Heart right ventricle (tissue), 16 donors: ENCODE results near the gene ATG2B. TPM values are rescaled to one million over a fixed set of nuclear protein-coding genes. Genes with fewer than 3 reads are reported as not detected.

Experiments
- ATAC-seq, 8 donors: fragments of 200-7000 bp; cut with Tn5 transposase; one replicate each; pipeline ENCODE4 v1.9.1; 2020; ENCODE audit warnings: mild to moderate bottlenecking in 8 of 8, moderate library complexity in 8 of 8, moderate number of reproducible peaks in 1 of 8
- DNase-seq, 2 donors: peaks; one replicate each; pipeline ENCODE4 v3.0.0-alpha.2; 2020
- H3K27ac ChIP-seq, 10 donors: fragments of 200-600 bp; sonication (generic) in 2 of 10; one replicate each; pipeline versions ENCODE4 v1.5.0 to v1.8.0; 2020 to 2022; ENCODE audit warnings: mild to moderate bottlenecking in 3 of 10
- H3K27me3 ChIP-seq, 7 donors: fragments of 200-600 bp; one replicate each; pipeline ENCODE4 v1.8.0; 2021 to 2022; ENCODE audit warnings: mild to moderate bottlenecking in 2 of 7
- H3K36me3 ChIP-seq, 9 donors: fragments of 200-600 bp; sonication (generic) in 1 of 9; one replicate each; pipeline versions ENCODE4 v1.5.0 to v1.8.0; 2020 to 2022; ENCODE audit warnings: mild to moderate bottlenecking in 2 of 9
- H3K4me1 ChIP-seq, 9 donors: fragments of 200-600 bp; sonication (generic) in 1 of 9; one replicate each; pipeline versions ENCODE4 v1.5.0 to v1.8.0; 2020 to 2022; ENCODE audit warnings: mild to moderate bottlenecking in 4 of 9
- H3K4me3 ChIP-seq, 10 donors: fragments of 200-600 bp; sonication (generic) in 2 of 10; one replicate each; pipeline versions ENCODE4 v1.5.0 to v1.8.0; 2020 to 2022; ENCODE audit warnings: mild to moderate bottlenecking in 7 of 10, moderate library complexity in 2 of 10
- H3K9me3 ChIP-seq, 11 donors: fragments of 200-600 bp in 10 of 11; sonication (generic) in 2 of 11; one replicate each; pipeline versions ENCODE4 v1.5.0 to v1.8.0; 2013 to 2022; ENCODE audit warnings: mild to moderate bottlenecking in 2 of 11, control low read depth in 1 of 11, moderate library complexity in 1 of 11
- WGBS, 2 donors: extraction: QIAGEN DNeasy Blood & Tissue Kit; methylation state at CpG; one replicate each; pipeline ENCODE4 v1.1.7; 2013; ENCODE audit warnings: inconsistent platforms in 1 of 2; 5-methylcytosine and 5-hydroxymethylcytosine counted together
- intact Hi-C, 10 donors: fragments of 100-400 bp; cut with DNase I; formaldehyde crosslinking; loops; one replicate each; pipeline versions ENCODE4 v1.11.1 to v1.14.2; 2022
- polyA plus RNA-seq, 2 donors: library from polyadenylated mRNA; stranded (reverse); fragments of 200-250 nt; gene quantifications; one replicate each; pipeline ENCODE4 v1.2.3, GENCODE V29; 2013
- total RNA-seq, 10 donors: library from RNA; stranded (reverse); fragmentation: NEBNext Ultra II Directional in 3 of 10; extraction: Animal tissue kit (Norgen Biotek cat#: 25700) in 3 of 10; gene quantifications; one replicate each; pipeline versions ENCODE4 v1.2.1 to v1.2.4, GENCODE V29; 2021 to 2023
- TF ChIP-seq, protein P1 (sequence below), 9 donors: fragments of 200-600 bp; sonication (generic) in 2 of 9; IDR thresholded peaks; one replicate each; pipeline versions ENCODE4 v1.5.0 to v1.8.0; 2021 to 2022; ENCODE audit warnings: antibody characterized with exemption in 9 of 9, mild to moderate bottlenecking in 5 of 9, moderate library complexity in 1 of 9
- donor health status: Arrhythmogenic right ventricular cardiomyopathy.
- donor health status: ischemic (EF 13 %, LVEDD 7.1; RV severe dilation, severe dysfunction).
- donor health status: healthy with polysubstance abuse.
- donor health status: DM: no; HTN: yes; CAD: no.
- donor health status: DM: no; HTN: no; CAD: no.
- donor health status: ischemic (EF 25% LVEDD 6.9; RV normal size, moderate dysfunction).
- donor health status: ischemic (EF 25% LVEDD 5.7; RV mildly dilated, moderate dysfunction).
- donor health status: healthy.
- donor health status: DM: yes; HTN: yes; CAD: no.
- donor health status: Ischemic cardiomyopathy.
- donor health status: ischemic (EF 35%, LVEDD 5.7; RV mildly dilated, moderate dysfunction).
- donor health status: nonischemic (EF 11% LVEDD 7.7; RV severe dilation, severe dysfunction).
- donor health status: DM: yes; HTN: yes; CAD: no.
- donor health status: PGD.
- donor health status: ischemic (EF 29% LVEDD 5.4; RV normal size, mild dysfunction).
- donor health status: nonischemic (EF 23%, LVEDD 6.1; RV moderate dilation, normal function).

ATG2B gene
- total and polyA plus RNA-seq, 12 donors, result 2.4 to 20.2 (median 14.0) TPM

DNA sequence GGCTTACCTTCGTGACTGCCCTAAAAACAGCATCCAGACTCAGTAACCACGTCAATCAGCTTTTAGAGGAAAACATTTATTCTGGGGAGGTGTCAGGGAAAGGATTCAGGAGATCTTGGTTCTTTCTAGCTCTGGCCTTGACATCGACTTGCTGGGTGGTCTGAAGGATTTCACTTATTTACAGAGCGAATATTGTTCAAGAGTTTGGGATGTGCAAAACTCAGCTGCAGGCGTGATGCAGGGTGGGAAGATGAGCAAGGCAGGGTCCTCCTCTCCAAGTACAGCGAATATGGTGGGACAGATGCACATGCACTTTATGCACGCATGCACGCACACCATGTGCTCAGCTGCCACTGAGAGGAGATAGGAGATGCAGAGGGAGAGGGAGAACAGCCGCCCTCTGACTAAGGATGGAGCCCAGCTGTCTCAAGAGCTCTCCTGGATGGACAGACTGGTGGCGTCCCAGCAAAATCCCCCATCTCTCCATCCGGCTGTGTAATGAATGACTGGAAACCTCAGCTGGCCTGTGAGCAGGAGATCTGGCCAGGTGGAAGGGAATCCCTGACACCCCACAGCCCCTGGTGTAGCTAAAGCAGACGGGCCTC is 131.5 kb downstream of the ATG2B start:
- H3K27me3 ChIP-seq, result peaks cover 0 to 17% (median under 1%) of the 10 kb centered on the region in 7 donors
- peaks cover 0 to 11% (median 0%) of the 10 kb centered on the region in 9 donors for H3K4me1 ChIP-seq
- no peak overlapping the region for H3K27ac ChIP-seq
- WGBS, 2 donors, result 74 to 84% methylated on average over 12 of the region's 12 CpGs
- H3K9me3 ChIP-seq, result peaks cover 0 to 14% (median 0%) of the 10 kb centered on the region in 11 donors
- H3K36me3 ChIP-seq, result no peaks in the 10 kb centered on the region
- no peak overlapping the region for H3K4me3 ChIP-seq
- DNase-seq, result no peak
- intact Hi-C loops, result no loop called here
- TF ChIP-seq, protein P1, sequence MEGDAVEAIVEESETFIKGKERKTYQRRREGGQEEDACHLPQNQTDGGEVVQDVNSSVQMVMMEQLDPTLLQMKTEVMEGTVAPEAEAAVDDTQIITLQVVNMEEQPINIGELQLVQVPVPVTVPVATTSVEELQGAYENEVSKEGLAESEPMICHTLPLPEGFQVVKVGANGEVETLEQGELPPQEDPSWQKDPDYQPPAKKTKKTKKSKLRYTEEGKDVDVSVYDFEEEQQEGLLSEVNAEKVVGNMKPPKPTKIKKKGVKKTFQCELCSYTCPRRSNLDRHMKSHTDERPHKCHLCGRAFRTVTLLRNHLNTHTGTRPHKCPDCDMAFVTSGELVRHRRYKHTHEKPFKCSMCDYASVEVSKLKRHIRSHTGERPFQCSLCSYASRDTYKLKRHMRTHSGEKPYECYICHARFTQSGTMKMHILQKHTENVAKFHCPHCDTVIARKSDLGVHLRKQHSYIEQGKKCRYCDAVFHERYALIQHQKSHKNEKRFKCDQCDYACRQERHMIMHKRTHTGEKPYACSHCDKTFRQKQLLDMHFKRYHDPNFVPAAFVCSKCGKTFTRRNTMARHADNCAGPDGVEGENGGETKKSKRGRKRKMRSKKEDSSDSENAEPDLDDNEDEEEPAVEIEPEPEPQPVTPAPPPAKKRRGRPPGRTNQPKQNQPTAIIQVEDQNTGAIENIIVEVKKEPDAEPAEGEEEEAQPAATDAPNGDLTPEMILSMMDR (IDR thresholded peaks at IDR 0.05), result no peak
- ATAC-seq, result no peak

DNA sequence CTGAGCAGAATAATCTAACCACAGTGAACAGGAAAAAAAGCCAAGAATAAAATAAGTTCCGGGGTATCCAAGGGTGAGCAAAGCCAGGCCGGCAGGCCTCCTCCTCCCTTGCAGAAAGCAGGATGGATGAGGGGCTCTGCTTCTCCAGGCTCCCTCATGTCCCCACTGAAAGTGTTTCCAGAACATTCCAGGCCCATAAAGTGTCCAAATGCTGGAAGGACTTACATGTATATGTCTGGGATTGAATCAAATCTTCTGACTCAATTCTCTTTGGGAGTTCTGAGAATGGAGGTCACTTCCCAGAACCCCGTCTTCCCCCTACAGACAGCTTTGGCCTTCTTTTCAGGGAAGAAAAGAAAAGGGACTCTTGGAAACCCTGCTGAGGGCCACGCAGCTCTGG is 132.1 kb downstream of the ATG2B start:
- WGBS, 2 donors, result 77 to 81% methylated on average over 4 of the region's 4 CpGs
- peaks cover 0 to 11% (median 0%) of the 10 kb centered on the region in 7 donors for H3K27me3 ChIP-seq
- H3K4me1 ChIP-seq, result peaks cover 0 to 12% (median 0%) of the 10 kb centered on the region in 9 donors
- TF ChIP-seq, protein P1 (IDR thresholded peaks at IDR 0.05), result no peak
- H3K9me3 ChIP-seq, result peaks cover 0 to 14% (median 0%) of the 10 kb centered on the region in 11 donors
- H3K4me3 ChIP-seq, result no peak overlapping the region
- intact Hi-C loops, result no loop called here
- H3K36me3 ChIP-seq, result no peaks in the 10 kb centered on the region
- ATAC-seq (no peak), DNase-seq (no peak)
- no peak overlapping the region for H3K27ac ChIP-seq

DNA sequence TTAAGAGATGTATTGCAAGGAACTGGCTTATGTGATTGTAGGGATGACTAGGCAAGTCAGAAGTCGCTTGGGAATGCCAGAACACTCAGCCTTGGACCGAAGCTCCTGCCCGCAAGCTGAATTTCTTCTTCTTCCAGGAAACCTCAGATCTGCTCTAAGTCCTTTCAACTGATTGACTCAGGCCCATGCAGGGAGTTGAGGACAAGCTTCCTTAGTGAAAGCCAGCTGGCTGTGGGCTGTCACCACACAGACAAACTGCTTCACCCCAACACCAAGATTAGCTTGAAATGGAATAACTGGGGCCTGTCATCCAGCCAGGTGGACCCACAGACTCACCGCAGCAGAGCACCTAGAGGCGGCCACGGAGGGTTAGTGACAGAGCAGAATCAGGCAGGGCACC is 133.8 kb downstream of the ATG2B start:
- DNase-seq (no peak), ATAC-seq (no peak)
- Histone ChIP-seq H3K9me3 (peaks cover 0 to 14% (median 0%) of the 10 kb centered on the region in 11 donors), H3K27me3 (peaks cover 0 to 3% (median 0%) of the 10 kb centered on the region in 7 donors), H3K4me1 (peaks cover 0 to 18% (median 0%) of the 10 kb centered on the region in 9 donors), H3K27ac (no peak overlapping the region), H3K4me3 (no peak overlapping the region), H3K36me3 (no peaks in the 10 kb centered on the region)
- TF ChIP-seq, protein P1 (IDR thresholded peaks at IDR 0.05), result no peak
- 82 to 86% methylated on average over 6 of the region's 6 CpGs for WGBS, 2 donors
- intact Hi-C loops, result no loop called here

Other genes starting within 250 kb of the ATG2B start
- gene BDKRB2, start 158.5 kb downstream of the ATG2B start, total RNA-seq, result 1 to 10 TPM in 3 of 10 donors, under 1 TPM in 7; 0.19 to 3.6 (median 0.64) TPM
- under 1 TPM; 0.58 to 0.59 TPM for gene BDKRB2, start 158.5 kb downstream of the ATG2B start, polyA plus RNA-seq
- under 1 TPM in 2 of 10 donors, not detected in 8; 0.39 to 0.66 TPM for gene BDKRB1, start 107.1 kb downstream of the ATG2B start, total RNA-seq
- gene BDKRB1, start 107.1 kb downstream of the ATG2B start, polyA plus RNA-seq, result under 1 TPM in 1 of 2 donors, not detected in 1; 0.09 TPM
- gene GSKIP, start 185 bp upstream of the ATG2B start, total RNA-seq, result 10 to 100 TPM; 10.2 to 18.8 (median 12.2) TPM
- 10 to 100 TPM in 1 of 2 donors, 1 to 10 TPM in 1; 3.4 to 12.4 TPM for gene GSKIP, start 185 bp upstream of the ATG2B start, polyA plus RNA-seq
- under 1 TPM in 8 of 10 donors, not detected in 2; 0.23 to 0.87 (median 0.65) TPM for gene AK7, start 28.8 kb upstream of the ATG2B start, total RNA-seq
- gene AK7, start 28.8 kb upstream of the ATG2B start, polyA plus RNA-seq, result under 1 TPM; 0.22 to 0.62 TPM
- gene PAPOLA, start 139.0 kb upstream of the ATG2B start, total RNA-seq, result 100 to 1,000 TPM in 9 of 10 donors, 10 to 100 TPM in 1; 95.9 to 159 (median 114) TPM
- gene PAPOLA, start 139.0 kb upstream of the ATG2B start, polyA plus RNA-seq, result 10 to 100 TPM; 63.0 to 82.1 TPM